ENCODE measurements around the gene KBTBD13. TPM values are rescaled to one million over a fixed set of nuclear protein-coding genes. Genes with fewer than 3 reads are reported as not detected.

The KBTBD13 gene
- not detected in 5 replicates for total RNA-seq (2022; extraction: Qiagen RNA extraction; ENCODE audit: low read depth)

GRCh38 chr15:65076486-65077290, at the start of gene KBTBD13:
KBTBD13 (plus strand) TSS chr15:65076746; CDS start chr15:65076816, 70 bp downstream.

GRCh38 chr15:65028921-65029735, 47.4 kb upstream of the KBTBD13 start, which contains the start of gene MTFMT:
MTFMT (minus strand) TSS chr15:65029639; CDS start chr15:65029613, 26 bp downstream.

GRCh38 chr15:65044724-65045481, 31.6 kb upstream of the KBTBD13 start, which contains the start of gene SLC51B:
SLC51B (plus strand) TSS chr15:65045387; CDS start chr15:65050005, 4,618 bp downstream.

GRCh38 chr15:65067645-65068402, 8.7 kb upstream of the KBTBD13 start, which contains the start of gene RASL12:
RASL12 (minus strand) TSS chr15:65067991; CDS start chr15:65067835, 156 bp downstream.

GRCh38 chr15:65115086-65115485, 38.5 kb downstream of the KBTBD13 start, which contains the start of gene UBAP1L:
UBAP1L (minus strand) TSS chr15:65115200; CDS start chr15:65106215, 8,985 bp downstream.

Other genes with a start within 250 kb of the KBTBD13 start
- 5.7 to 6.5 TPM (median 6.1 TPM) in 5 replicates for gene PLEKHO2, start 234.8 kb upstream of the KBTBD13 start, total RNA-seq (2022; extraction: Qiagen RNA extraction; ENCODE audit: low read depth)
- gene ANKDD1A, start 164.8 kb upstream of the KBTBD13 start, total RNA-seq (2022; extraction: Qiagen RNA extraction; ENCODE audit: low read depth), result 1.5 to 1.9 TPM (median 1.7 TPM) in 5 replicates
- 111 to 131 TPM (median 127 TPM) in 5 replicates for gene SPG21, start 86.8 kb upstream of the KBTBD13 start, total RNA-seq (2022; extraction: Qiagen RNA extraction; ENCODE audit: low read depth)
- 20.3 to 30.4 TPM (median 25.6 TPM) in 5 replicates for gene MTFMT, start 47.1 kb upstream of the KBTBD13 start, total RNA-seq (2022; extraction: Qiagen RNA extraction; ENCODE audit: low read depth)
- 17.5 to 21.2 TPM (median 19.5 TPM) in 5 replicates for gene SLC51B, start 31.4 kb upstream of the KBTBD13 start, total RNA-seq (2022; extraction: Qiagen RNA extraction; ENCODE audit: low read depth)
- 0.08 to 0.13 TPM (median 0.10 TPM) in 5 replicates for gene RASL12, start 8.8 kb upstream of the KBTBD13 start, total RNA-seq (2022; extraction: Qiagen RNA extraction; ENCODE audit: low read depth)
- gene UBAP1L, start 38.5 kb downstream of the KBTBD13 start, total RNA-seq (2022; extraction: Qiagen RNA extraction; ENCODE audit: low read depth), result 0.61 to 0.85 TPM (median 0.65 TPM) in 5 replicates
- gene PDCD7, start 57.1 kb downstream of the KBTBD13 start, total RNA-seq (2022; extraction: Qiagen RNA extraction; ENCODE audit: low read depth), result 24.5 to 27.8 TPM (median 26.2 TPM) in 5 replicates
- gene CLPX, start 108.6 kb downstream of the KBTBD13 start, total RNA-seq (2022; extraction: Qiagen RNA extraction; ENCODE audit: low read depth), result 34.2 to 50.1 TPM (median 47.1 TPM) in 5 replicates
- 0.17 to 0.23 TPM (median 0.21 TPM) in 5 replicates for gene CILP, start 134.7 kb downstream of the KBTBD13 start, total RNA-seq (2022; extraction: Qiagen RNA extraction; ENCODE audit: low read depth)
- gene PARP16, start 210.1 kb downstream of the KBTBD13 start, total RNA-seq (2022; extraction: Qiagen RNA extraction; ENCODE audit: low read depth), result 10.3 to 11.3 TPM (median 10.8 TPM) in 5 replicates
- not detected in 5 replicates for gene RNU5A-1, start 219.3 kb downstream of the KBTBD13 start, total RNA-seq (2022; extraction: Qiagen RNA extraction; ENCODE audit: low read depth)
- not detected in 5 replicates for gene RNU5B-1, start 227.9 kb downstream of the KBTBD13 start, total RNA-seq (2022; extraction: Qiagen RNA extraction; ENCODE audit: low read depth)

Measured in A549 treated with GW870086 at 1 μM for 4 hours (cell line).